CD14-positive monocyte (primary cell): ENCODE measurements around the gene ANKRD44. TPM values are rescaled to one million over a fixed set of nuclear protein-coding genes. Genes with fewer than 3 reads are reported as not detected.

Experiments used
- DNase-seq, 3 donors: peaks; one replicate each; pipeline ENCODE4 v3.0.0-alpha.2; 2011 to 2022
- H2AFZ ChIP-seq: 2 replicates; pipeline ENCODE4 v1.6.0; 2012; ENCODE audit warnings: mild to moderate bottlenecking, low read depth, low read length, inconsistent platforms; ENCODE audit not compliant: insufficient read depth, poor library complexity, severe bottlenecking
- H3K27ac ChIP-seq, 2 donors: 1 replicate in 1 of 2; 2 replicates in 1 of 2; pipeline ENCODE4 v1.5.1; 2012 to 2013; ENCODE audit warnings: low read length in 2 of 2, control low read depth in 1 of 2, inconsistent platforms in 1 of 2, low read depth in 1 of 2, mild to moderate bottlenecking in 1 of 2
- H3K27me3 ChIP-seq, 2 donors: one replicate each; pipeline versions ENCODE4 v1.6.0 to v1.6.1; 2011 to 2013; ENCODE audit warnings: low read length in 2 of 2; ENCODE audit not compliant: control insufficient read depth in 2 of 2, insufficient read depth in 2 of 2
- H3K36me3 ChIP-seq, 2 donors: replicated peaks in 1 of 2; 1 replicate in 1 of 2; 2 replicates in 1 of 2; pipeline versions ENCODE4 v1.5.1 to v1.6.1; 2012 to 2013; ENCODE audit warnings: low read length in 2 of 2, control low read depth in 1 of 2, inconsistent platforms in 1 of 2, mild to moderate bottlenecking in 1 of 2; ENCODE audit not compliant: insufficient read depth in 2 of 2, control insufficient read depth in 1 of 2
- H3K4me1 ChIP-seq, 2 donors: 1 replicate in 1 of 2; 2 replicates in 1 of 2; pipeline versions ENCODE4 v1.5.1 to v1.6.1; 2012 to 2013; ENCODE audit warnings: low read length in 2 of 2, control low read depth in 1 of 2, inconsistent platforms in 1 of 2, mild to moderate bottlenecking in 1 of 2, moderate library complexity in 1 of 2; ENCODE audit not compliant: insufficient read depth in 2 of 2, control insufficient read depth in 1 of 2
- H3K4me2 ChIP-seq: replicated peaks from 2 replicates; pipeline ENCODE3; 2012; ENCODE audit warnings: low read length, moderate library complexity, mild to moderate bottlenecking; ENCODE audit not compliant: poor library complexity, severe bottlenecking; ENCODE audit errors: extremely low read depth
- H3K4me3 ChIP-seq, 3 experiments: fragments of 200-600 bp in 1 of 3; sonication (generic) in 1 of 3; replicated peaks in 1 of 3; 1 replicate in 2 of 3; 2 replicates in 1 of 3; pipeline ENCODE4 v1.5.1; 2011 to 2013; ENCODE audit warnings: low read length in 3 of 3, mild to moderate bottlenecking in 3 of 3, control low read depth in 2 of 3, low read depth in 2 of 3, inconsistent platforms in 1 of 3, moderate library complexity in 1 of 3
- H3K79me2 ChIP-seq: 2 replicates; pipeline ENCODE4 v1.6.0; 2012; ENCODE audit warnings: mild to moderate bottlenecking, control low read depth, inconsistent platforms, low read length, moderate library complexity; ENCODE audit not compliant: insufficient read depth
- H3K9ac ChIP-seq: 2 replicates; pipeline ENCODE4 v1.6.0; 2017; ENCODE audit warnings: low read length, mild to moderate bottlenecking; ENCODE audit not compliant: insufficient read depth, poor library complexity, severe bottlenecking
- H3K9me3 ChIP-seq, 2 donors: replicated peaks in 1 of 2; 1 replicate in 1 of 2; 2 replicates in 1 of 2; pipeline versions ENCODE4 v1.5.1 to v1.6.1; 2012 to 2013; ENCODE audit warnings: low read length in 2 of 2, control low read depth in 1 of 2; ENCODE audit not compliant: control insufficient read depth in 1 of 2, insufficient read depth in 1 of 2
- H4K20me1 ChIP-seq: 2 replicates; pipeline ENCODE4 v1.6.0; 2012; ENCODE audit warnings: mild to moderate bottlenecking, low read length, control low read depth, moderate library complexity; ENCODE audit not compliant: insufficient read depth
- H3K27ac Mint-ChIP-seq, 7 donors: one replicate each; pipeline ENCODE4 v1.8.0; 2020; ENCODE audit warnings: mild to moderate bottlenecking in 7 of 7, mixed read lengths in 7 of 7, moderate library complexity in 6 of 7, inconsistent platforms in 2 of 7
- H3K27me3 Mint-ChIP-seq, 3 donors: one replicate each; pipeline ENCODE4 v1.8.0; 2021 to 2022; ENCODE audit warnings: low read depth in 3 of 3, mild to moderate bottlenecking in 3 of 3, mixed read lengths in 3 of 3, moderate library complexity in 3 of 3, inconsistent platforms in 1 of 3
- H3K36me3 Mint-ChIP-seq, 2 donors: one replicate each; pipeline ENCODE4 v1.8.0; 2020; ENCODE audit warnings: mixed read lengths in 2 of 2, inconsistent platforms in 1 of 2, mild to moderate bottlenecking in 1 of 2
- H3K4me1 Mint-ChIP-seq: one replicate; pipeline ENCODE4 v1.8.0; 2020; ENCODE audit warnings: mild to moderate bottlenecking, mixed read lengths
- H3K4me3 Mint-ChIP-seq, 2 donors: one replicate each; pipeline ENCODE4 v1.8.0; 2020; ENCODE audit warnings: mild to moderate bottlenecking in 2 of 2, mixed read lengths in 2 of 2, moderate library complexity in 1 of 2
- H3K9me3 Mint-ChIP-seq, 7 donors: one replicate each; pipeline ENCODE4 v1.8.0; 2020 to 2022; ENCODE audit warnings: mixed read lengths in 7 of 7, mild to moderate bottlenecking in 6 of 7, moderate library complexity in 6 of 7, inconsistent platforms in 2 of 7
- WGBS: methylation state at CpG from one replicate; pipeline ENCODE4 v1.1.5; 2013; ENCODE audit warnings: missing lambda C conversion rate; ENCODE audit not compliant: insufficient coverage; 5-methylcytosine and 5-hydroxymethylcytosine counted together
- intact Hi-C, 2 donors: fragments of 100-400 bp; cut with micrococcal nuclease; formaldehyde crosslinking; loops; one replicate each; pipeline versions ENCODE4 v1.15.0 to v1.15.1; 2023
- polyA plus RNA-seq, 3 donors: library from polyadenylated mRNA; depleted of rRNA in 1 of 3; unstranded in 2 of 3; stranded (reverse) in 1 of 3; fragments of 300-500 nt in 2 of 3; fragments of >200 nt in 1 of 3; fragmentation: Illumina TruSeq in 2 of 3; gene quantifications; 1 replicate in 2 of 3; 2 replicates in 1 of 3; pipeline ENCODE4 v1.2.3, GENCODE V29; 2012 to 2021
- TF ChIP-seq, protein P1 (sequence below): fragments of 200-600 bp; IDR thresholded peaks from one replicate; pipeline ENCODE4 v1.8.0; 2022; ENCODE audit warnings: antibody characterized with exemption, mild to moderate bottlenecking

Gene ANKRD44
- polyA plus RNA-seq, 3 donors = 55.7 to 91.9 (median 64.9) TPM

GRCh38 chr2:197250084-197250397 lies 60.5 kb downstream of the ANKRD44 start:
- H3K27me3 Mint-ChIP-seq = no peaks in the 10 kb centered on the region
- H3K9ac ChIP-seq = no peak overlapping the region
- peak overlapping the region in 1 of 2 donors; percentile 44 for H3K27ac ChIP-seq
- H3K9me3 ChIP-seq = no peaks in the 10 kb centered on the region
- peaks cover 58% of the 10 kb centered on the region for H4K20me1 ChIP-seq
- H3K79me2 ChIP-seq = peaks cover 99% of the 10 kb centered on the region
- H3K27ac Mint-ChIP-seq = peak overlapping the region in 5 of 7 donors; percentile 45 to 74 (median 54)
- peaks cover 0 to 2% (median 0%) of the 10 kb centered on the region in 7 donors for H3K9me3 Mint-ChIP-seq
- no CpG with 5 or more reads among the region's 2 CpGs for WGBS
- H3K4me2 ChIP-seq = no peak overlapping the region
- H2AFZ ChIP-seq = no peak overlapping the region
- H3K4me1 ChIP-seq = peaks cover 31 to 45% of the 10 kb centered on the region in 2 donors
- H3K36me3 ChIP-seq = peaks cover 0 to 15% of the 10 kb centered on the region in 2 donors
- H3K4me1 Mint-ChIP-seq = peaks cover 57% of the 10 kb centered on the region
- peaks cover 13 to 19% of the 10 kb centered on the region in 2 donors for H3K36me3 Mint-ChIP-seq
- H3K4me3 Mint-ChIP-seq = no peak overlapping the region
- intact Hi-C loops = loop anchor here in 1 of 2 donors (10.0 kb wide), 1 partner anchor 45 kb away; no protein-coding TSS in a partner anchor
- H3K4me3 ChIP-seq = no peak overlapping the region
- TF ChIP-seq, protein P1, sequence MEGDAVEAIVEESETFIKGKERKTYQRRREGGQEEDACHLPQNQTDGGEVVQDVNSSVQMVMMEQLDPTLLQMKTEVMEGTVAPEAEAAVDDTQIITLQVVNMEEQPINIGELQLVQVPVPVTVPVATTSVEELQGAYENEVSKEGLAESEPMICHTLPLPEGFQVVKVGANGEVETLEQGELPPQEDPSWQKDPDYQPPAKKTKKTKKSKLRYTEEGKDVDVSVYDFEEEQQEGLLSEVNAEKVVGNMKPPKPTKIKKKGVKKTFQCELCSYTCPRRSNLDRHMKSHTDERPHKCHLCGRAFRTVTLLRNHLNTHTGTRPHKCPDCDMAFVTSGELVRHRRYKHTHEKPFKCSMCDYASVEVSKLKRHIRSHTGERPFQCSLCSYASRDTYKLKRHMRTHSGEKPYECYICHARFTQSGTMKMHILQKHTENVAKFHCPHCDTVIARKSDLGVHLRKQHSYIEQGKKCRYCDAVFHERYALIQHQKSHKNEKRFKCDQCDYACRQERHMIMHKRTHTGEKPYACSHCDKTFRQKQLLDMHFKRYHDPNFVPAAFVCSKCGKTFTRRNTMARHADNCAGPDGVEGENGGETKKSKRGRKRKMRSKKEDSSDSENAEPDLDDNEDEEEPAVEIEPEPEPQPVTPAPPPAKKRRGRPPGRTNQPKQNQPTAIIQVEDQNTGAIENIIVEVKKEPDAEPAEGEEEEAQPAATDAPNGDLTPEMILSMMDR = no peak
- H3K27me3 ChIP-seq = no peaks in the 10 kb centered on the region
- no peak for DNase-seq

GRCh38 chr2:197249381-197250083 lies 61.0 kb downstream of the ANKRD44 start:
- Mint-ChIP-seq H3K27me3 (no peaks in the 10 kb centered on the region), H3K9me3 (peaks cover 0 to 2% (median 0%) of the 10 kb centered on the region in 7 donors), H3K4me1 (peaks cover 53% of the 10 kb centered on the region), H3K36me3 (peaks cover 13 to 19% of the 10 kb centered on the region in 2 donors), H3K4me3 (no peak overlapping the region), H3K27ac (peak overlapping the region in 4 of 7 donors; percentile 45 to 86 (median 55))
- Histone ChIP-seq H3K79me2 (peaks cover 99% of the 10 kb centered on the region), H3K9me3 (no peaks in the 10 kb centered on the region), H3K4me3 (no peak overlapping the region), H2AFZ (no peak overlapping the region), H3K36me3 (peaks cover 0 to 15% of the 10 kb centered on the region in 2 donors), H3K27ac (peak overlapping the region in 1 of 2 donors; percentile 44), H4K20me1 (peaks cover 57% of the 10 kb centered on the region), H3K27me3 (no peaks in the 10 kb centered on the region), H3K4me2 (no peak overlapping the region), H3K4me1 (peaks cover 26 to 39% of the 10 kb centered on the region in 2 donors), H3K9ac (no peak overlapping the region)
- WGBS = no CpG with 5 or more reads among the region's 3 CpGs
- TF ChIP-seq, protein P1 = no peak
- no peak for DNase-seq
- intact Hi-C loops = loop anchor here in 1 of 2 donors (10.0 kb wide), 1 partner anchor 45 kb away; no protein-coding TSS in a partner anchor
